Mesothelial cell of epicardium (in vitro differentiated cells): ENCODE data around the gene APP. TPM values are rescaled to one million over a fixed set of nuclear protein-coding genes. Genes with fewer than 3 reads are reported as not detected.

Source experiments
- DNase-seq, 2 experiments: peaks; one replicate each; pipeline ENCODE4 v3.0.0; 2021; ENCODE audit warnings: low spot score in 2 of 2; ENCODE audit not compliant: unreplicated experiment in 2 of 2
- H3K27ac Mint-ChIP-seq: 2 replicates; pipeline ENCODE4 v1.8.0; 2021; ENCODE audit warnings: mixed read lengths
- H3K27me3 Mint-ChIP-seq: 2 replicates; pipeline ENCODE4 v1.8.0; 2021; ENCODE audit warnings: low read depth, mixed read lengths
- H3K36me3 Mint-ChIP-seq: 2 replicates; pipeline ENCODE4 v1.8.0; 2021; ENCODE audit warnings: mixed read lengths
- H3K4me1 Mint-ChIP-seq: 2 replicates; pipeline ENCODE4 v1.8.0; 2021; ENCODE audit warnings: mixed read lengths
- H3K4me3 Mint-ChIP-seq: 2 replicates; pipeline ENCODE4 v1.8.0; 2021; ENCODE audit warnings: mild to moderate bottlenecking, moderate library complexity, mixed read lengths
- H3K9me3 Mint-ChIP-seq: 2 replicates; pipeline ENCODE4 v1.8.0; 2021; ENCODE audit warnings: mixed read lengths
- total RNA-seq: library from RNA; stranded (reverse); gene quantifications from 3 replicates; pipeline ENCODE4 v1.2.1, GENCODE V29; 2021
- TF ChIP-seq, protein P1 (sequence below): fragments of 200-600 bp; sonication (generic); IDR thresholded peaks from one replicate; pipeline ENCODE4 v1.5.0; 2021; ENCODE audit warnings: antibody characterized with exemption; ENCODE audit not compliant: unreplicated experiment

APP gene
- total RNA-seq, 1 donor from 2014 or later: 495 TPM

DNA sequence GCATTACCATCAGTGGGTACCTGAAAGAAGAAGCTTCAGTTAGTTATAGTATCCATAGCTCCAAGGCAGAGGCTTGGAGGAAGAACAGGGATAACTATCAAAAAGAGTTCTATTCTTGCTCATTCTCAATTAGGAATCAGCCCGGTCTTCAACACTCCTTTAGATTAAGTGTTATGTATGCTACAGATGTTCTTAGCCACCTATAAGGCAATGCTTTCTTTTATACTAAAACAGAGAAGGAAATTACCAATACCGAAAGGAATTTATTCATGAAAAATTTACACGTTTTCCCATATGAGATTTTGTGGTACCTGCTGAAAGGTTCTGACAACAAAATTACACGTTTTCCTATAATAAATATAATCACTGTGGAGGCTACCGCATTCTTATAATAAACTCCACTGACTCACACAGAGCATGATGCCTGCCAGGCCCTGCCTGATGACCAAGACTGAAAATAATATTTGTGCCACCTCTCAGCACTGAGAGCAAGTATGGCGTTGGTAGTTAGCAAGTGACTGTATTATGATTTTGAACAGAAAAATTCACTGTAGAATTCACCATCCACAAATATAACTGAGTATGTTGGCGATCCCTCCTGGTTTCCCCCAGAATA is 58.3 kb downstream of the APP start:
- TF ChIP-seq, protein P1, sequence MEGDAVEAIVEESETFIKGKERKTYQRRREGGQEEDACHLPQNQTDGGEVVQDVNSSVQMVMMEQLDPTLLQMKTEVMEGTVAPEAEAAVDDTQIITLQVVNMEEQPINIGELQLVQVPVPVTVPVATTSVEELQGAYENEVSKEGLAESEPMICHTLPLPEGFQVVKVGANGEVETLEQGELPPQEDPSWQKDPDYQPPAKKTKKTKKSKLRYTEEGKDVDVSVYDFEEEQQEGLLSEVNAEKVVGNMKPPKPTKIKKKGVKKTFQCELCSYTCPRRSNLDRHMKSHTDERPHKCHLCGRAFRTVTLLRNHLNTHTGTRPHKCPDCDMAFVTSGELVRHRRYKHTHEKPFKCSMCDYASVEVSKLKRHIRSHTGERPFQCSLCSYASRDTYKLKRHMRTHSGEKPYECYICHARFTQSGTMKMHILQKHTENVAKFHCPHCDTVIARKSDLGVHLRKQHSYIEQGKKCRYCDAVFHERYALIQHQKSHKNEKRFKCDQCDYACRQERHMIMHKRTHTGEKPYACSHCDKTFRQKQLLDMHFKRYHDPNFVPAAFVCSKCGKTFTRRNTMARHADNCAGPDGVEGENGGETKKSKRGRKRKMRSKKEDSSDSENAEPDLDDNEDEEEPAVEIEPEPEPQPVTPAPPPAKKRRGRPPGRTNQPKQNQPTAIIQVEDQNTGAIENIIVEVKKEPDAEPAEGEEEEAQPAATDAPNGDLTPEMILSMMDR: no peak
- H3K9me3 Mint-ChIP-seq: no peaks in the 10 kb centered on the region
- H3K27ac Mint-ChIP-seq: no peak overlapping the region
- H3K4me1 Mint-ChIP-seq: peaks cover 31% of the 10 kb centered on the region
- peaks cover 26% of the 10 kb centered on the region for H3K36me3 Mint-ChIP-seq
- no peaks in the 10 kb centered on the region for H3K27me3 Mint-ChIP-seq
- H3K4me3 Mint-ChIP-seq: no peak overlapping the region
- no peak for DNase-seq

DNA sequence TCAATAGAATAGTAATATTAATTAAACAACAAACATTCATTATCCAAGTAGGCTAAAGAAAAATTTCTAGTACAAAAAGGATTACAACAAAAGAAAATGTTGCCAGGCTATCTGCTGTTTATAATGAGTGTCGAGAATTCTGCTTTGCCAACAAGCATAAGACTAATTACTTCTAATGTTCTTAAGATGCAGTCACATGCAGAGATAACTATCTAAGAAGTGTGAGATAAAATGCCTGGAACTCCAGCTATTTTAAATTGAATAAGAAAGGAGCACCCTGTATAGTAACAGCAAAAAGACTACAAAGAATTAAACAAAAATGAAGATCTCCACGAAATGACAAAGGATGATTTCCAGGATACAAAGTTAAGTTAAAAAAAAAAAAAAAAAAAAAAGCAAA is 59.9 kb downstream of the APP start:
- DNase-seq: no peak
- Mint-ChIP-seq H3K4me1 (peaks cover 17% of the 10 kb centered on the region), H3K4me3 (no peak overlapping the region), H3K27me3 (no peaks in the 10 kb centered on the region), H3K9me3 (no peaks in the 10 kb centered on the region), H3K27ac (peak overlapping the region; percentile 80), H3K36me3 (peaks cover 34% of the 10 kb centered on the region)
- TF ChIP-seq, protein P1: no peak

DNA sequence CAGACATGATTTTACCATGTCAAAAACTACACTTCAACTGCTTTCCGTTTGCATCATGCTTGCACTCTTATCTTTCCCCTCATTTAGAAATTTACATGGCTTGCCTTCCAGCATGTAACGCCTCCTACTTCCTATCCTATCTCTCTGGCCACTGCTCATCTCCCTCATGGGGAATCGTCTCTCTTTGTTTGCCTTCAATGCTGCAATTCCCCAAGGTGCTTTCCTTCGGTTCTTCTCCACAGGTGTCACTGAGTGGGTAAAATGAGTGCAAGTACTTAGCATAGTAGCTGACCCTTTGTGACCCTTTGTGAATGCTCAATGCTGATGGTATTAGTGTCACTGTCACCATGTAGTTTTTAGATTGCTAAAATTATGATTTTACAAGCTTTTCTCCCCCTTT is 63.1 kb downstream of the APP start:
- H3K4me3 Mint-ChIP-seq: no peak overlapping the region

DNA sequence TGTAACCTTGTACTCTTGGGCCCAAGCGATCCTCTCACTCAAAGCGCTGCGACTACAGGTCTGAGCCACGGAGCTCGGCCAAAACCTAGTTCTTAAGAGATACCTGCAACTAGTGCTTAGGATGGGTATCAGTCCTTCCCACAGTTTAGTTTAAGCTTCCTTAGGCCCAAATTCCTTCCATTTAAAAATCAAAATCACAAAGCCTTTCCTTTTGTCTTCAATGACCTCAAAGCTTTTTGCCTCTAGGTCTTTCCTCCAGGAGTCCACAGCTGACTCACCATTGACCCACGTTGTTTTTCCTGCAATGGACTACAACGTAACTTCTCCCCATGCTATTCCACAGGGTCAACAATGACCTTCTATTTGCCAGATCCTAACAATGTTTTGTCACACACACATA is 64.0 kb downstream of the APP start:
- Mint-ChIP-seq H3K4me3 (no peak overlapping the region), H3K36me3 (peaks cover 51% of the 10 kb centered on the region), H3K4me1 (peaks cover 7% of the 10 kb centered on the region)

More for the DNA sequence above, 63.1 kb downstream of the APP start:
- Mint-ChIP-seq H3K9me3 (peaks cover 10% of the 10 kb centered on the region), H3K36me3 (peaks cover 51% of the 10 kb centered on the region), H3K4me1 (peaks cover 7% of the 10 kb centered on the region), H3K27me3 (no peaks in the 10 kb centered on the region), H3K27ac (no peak overlapping the region)
- no peak for DNase-seq
- TF ChIP-seq, protein P1: no peak

DNA sequence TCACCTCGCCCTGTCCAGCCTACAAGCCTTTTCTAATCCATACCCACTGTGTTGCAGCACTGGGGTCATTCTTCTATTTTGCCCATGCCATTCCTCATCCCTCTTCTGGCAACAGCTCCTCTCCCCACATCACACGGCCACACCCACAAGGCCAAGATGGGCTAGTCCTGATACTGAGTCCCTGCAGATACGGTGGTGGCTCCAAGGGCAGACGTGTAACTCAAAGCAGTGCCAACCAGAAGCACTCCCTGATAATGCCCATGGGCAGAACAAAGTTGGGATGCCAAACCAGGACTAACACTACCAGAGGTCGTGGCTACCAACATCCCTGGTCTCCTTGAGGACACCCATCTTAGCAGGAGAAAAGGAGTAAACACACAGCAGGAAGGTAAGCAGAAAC is 64.8 kb downstream of the APP start:
- peaks cover 3% of the 10 kb centered on the region for H3K4me1 Mint-ChIP-seq
- TF ChIP-seq, protein P1: no peak
- no peak overlapping the region for H3K27ac Mint-ChIP-seq
- DNase-seq: no peak
- peaks cover 46% of the 10 kb centered on the region for H3K36me3 Mint-ChIP-seq
- peaks cover 10% of the 10 kb centered on the region for H3K9me3 Mint-ChIP-seq
- H3K4me3 Mint-ChIP-seq: no peak overlapping the region
- H3K27me3 Mint-ChIP-seq: no peaks in the 10 kb centered on the region

More for the DNA sequence above, 64.0 kb downstream of the APP start:
- no peak for DNase-seq
- Mint-ChIP-seq H3K27ac (no peak overlapping the region), H3K27me3 (no peaks in the 10 kb centered on the region), H3K9me3 (peaks cover 10% of the 10 kb centered on the region)
- TF ChIP-seq, protein P1: no peak

DNA sequence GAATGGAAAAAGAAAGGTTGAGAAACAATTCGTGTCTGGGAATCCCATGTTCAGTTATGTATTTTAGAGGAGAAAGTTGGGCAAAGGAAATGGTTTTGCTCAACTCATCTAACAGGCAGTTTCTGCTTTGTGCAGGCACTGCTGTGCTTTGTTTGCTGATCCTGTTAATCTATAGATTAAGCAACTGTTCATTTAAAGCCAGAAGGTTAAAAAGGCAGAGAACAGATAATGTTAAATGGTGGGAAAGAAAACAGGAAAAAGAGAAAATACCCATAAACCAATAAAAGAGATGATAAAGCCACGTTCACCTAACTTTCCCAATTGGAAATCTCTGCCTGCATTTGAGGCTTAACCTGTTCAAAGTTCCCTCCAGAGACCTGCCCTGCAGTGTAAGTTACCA is 70.0 kb downstream of the APP start:
- Mint-ChIP-seq H3K27ac (no peak overlapping the region), H3K9me3 (peaks cover 10% of the 10 kb centered on the region), H3K4me3 (no peak overlapping the region), H3K36me3 (peaks cover 17% of the 10 kb centered on the region), H3K4me1 (peaks cover 36% of the 10 kb centered on the region), H3K27me3 (no peaks in the 10 kb centered on the region)
- TF ChIP-seq, protein P1: no peak
- DNase-seq: no peak
